Endothelial cell of umbilical vein (primary cell): ENCODE measurements around the gene SLAMF1. TPM values are rescaled to one million over a fixed set of nuclear protein-coding genes. Genes with fewer than 3 reads are reported as not detected.

Experiments used
- BruUV-seq: library from RNA; stranded (reverse); fragments of 400-500 nt; replicated peaks from 2 replicates; lab custom pipeline; 2021; lab: Mats Ljungman, UMichigan
- CTCF ChIA-PET: fragments of 300-600, 350-600 bp; sonication (Branson Sonifier 250); formaldehyde crosslinking; loops from one replicate; lab custom pipeline; 2021; ENCODE audit warnings: antibody characterized with exemption, inconsistent platforms; lab: Charles Lee
- POLR2A ChIA-PET: fragments of 300-600, 350-600 bp; sonication (Branson Sonifier 250); formaldehyde crosslinking; loops from one replicate; lab custom pipeline; 2021; ENCODE audit warnings: antibody characterized with exemption, inconsistent platforms; lab: Charles Lee
- DNase-seq: peaks from one replicate; pipeline ENCODE4 v3.0.0-alpha.2; 2011; ENCODE audit warnings: low read depth, low spot score
- FAIRE-seq: peaks from 2 replicates; lab custom pipeline; 2011; peaks lifted over from hg19 to GRCh38; lab: Jason Lieb, UNC
- H2AFZ ChIP-seq: 2 replicates; pipeline ENCODE4 v1.6.0; 2012; ENCODE audit warnings: low read depth, low read length, control low read depth, inconsistent platforms
- H3K27ac ChIP-seq: 2 replicates; pipeline ENCODE4 v1.5.1; 2011; ENCODE audit warnings: low read depth, mild to moderate bottlenecking, control low read depth, low read length, moderate library complexity; ENCODE audit not compliant: insufficient read depth
- H3K27me3 ChIP-seq, 2 experiments: 2 replicates each; pipeline versions ENCODE4 v1.6.0 to v1.6.1; 2011; ENCODE audit warnings: low read length in 2 of 2, mixed read lengths in 1 of 2; ENCODE audit not compliant: control insufficient read depth in 2 of 2, insufficient read depth in 2 of 2
- H3K36me3 ChIP-seq, 2 experiments: 2 replicates in 1 of 2; 3 replicates in 1 of 2; pipeline ENCODE4 v1.5.1; 2011; ENCODE audit warnings: low read length in 2 of 2, mild to moderate bottlenecking in 1 of 2, moderate library complexity in 1 of 2; ENCODE audit not compliant: control insufficient read depth in 2 of 2, insufficient read depth in 2 of 2; ENCODE audit errors: extremely low read depth in 1 of 2
- H3K4me1 ChIP-seq: 3 replicates; pipeline ENCODE4 v1.5.1; 2011; ENCODE audit warnings: mild to moderate bottlenecking, low read length; ENCODE audit not compliant: control insufficient read depth, insufficient read depth; ENCODE audit errors: extremely low read depth
- H3K4me2 ChIP-seq: 2 replicates; pipeline ENCODE4 v1.6.1; 2011; ENCODE audit warnings: low read length, control low read depth, mixed read lengths; ENCODE audit not compliant: insufficient read depth
- H3K4me3 ChIP-seq, 3 experiments: fragments of 200-600 bp in 1 of 3; sonication (generic), shearing (Covaris generic) in 1 of 3; replicated peaks in 1 of 3; 2 replicates each; pipeline ENCODE4 v1.5.1; 2011 to 2016; ENCODE audit warnings: control low read depth in 3 of 3, low read length in 3 of 3, mild to moderate bottlenecking in 2 of 3, inconsistent platforms in 1 of 3, low read depth in 1 of 3, moderate library complexity in 1 of 3; ENCODE audit not compliant: insufficient read depth in 1 of 3
- H3K79me2 ChIP-seq: 2 replicates; pipeline ENCODE4 v1.6.0; 2012; ENCODE audit warnings: low read length, inconsistent platforms; ENCODE audit not compliant: control insufficient read depth, insufficient read depth
- H3K9ac ChIP-seq: replicated peaks from 2 replicates; pipeline ENCODE3; 2011; ENCODE audit warnings: low read length, control low read depth; ENCODE audit not compliant: insufficient read depth; ENCODE audit errors: extremely low read depth
- H3K9me1 ChIP-seq: replicated peaks from 3 replicates; pipeline ENCODE4 v1.6.0; 2011; ENCODE audit warnings: mild to moderate bottlenecking, low read length; ENCODE audit not compliant: control insufficient read depth, insufficient read depth; ENCODE audit errors: extremely low read depth
- H3K9me3 ChIP-seq: replicated peaks from 2 replicates; pipeline ENCODE4 v1.5.1; 2012; ENCODE audit warnings: low read length, inconsistent platforms; ENCODE audit not compliant: control insufficient read depth, insufficient read depth
- H4K20me1 ChIP-seq: replicated peaks from 2 replicates; pipeline ENCODE3; 2011; ENCODE audit warnings: mild to moderate bottlenecking, low read length; ENCODE audit not compliant: control insufficient read depth, insufficient read depth; ENCODE audit errors: extremely low read depth
- CTCF ChIP-seq, 2 donors: IDR thresholded peaks; 1 replicate in 1 of 2; 2 replicates in 1 of 2; pipeline ENCODE4 v1.5.1; 2011; ENCODE audit warnings: low read length in 2 of 2, mild to moderate bottlenecking in 2 of 2, moderate library complexity in 2 of 2, control low read depth in 1 of 2, inconsistent platforms in 1 of 2, low read depth in 1 of 2; ENCODE audit not compliant: insufficient read depth in 1 of 2; ENCODE audit errors: extremely low read depth in 1 of 2
- EZH2 ChIP-seq: IDR thresholded peaks from 2 replicates; pipeline ENCODE4 v1.6.1; 2012; ENCODE audit warnings: borderline replicate concordance, low read depth, mild to moderate bottlenecking, moderate library complexity, low read length, inconsistent platforms; ENCODE audit not compliant: severe bottlenecking
- MAX ChIP-seq: IDR thresholded peaks from 2 replicates; pipeline ENCODE4 v1.6.1; 2011; ENCODE audit not compliant: insufficient read depth, insufficient read length
- MYC ChIP-seq: IDR thresholded peaks from one replicate; pipeline ENCODE4 v1.6.1; 2011; ENCODE audit warnings: mild to moderate bottlenecking, low read depth, low read length
- dilution Hi-C: fragments of 300-500 bp; cut with MboI; formaldehyde crosslinking; loops from one replicate; pipeline ENCODE4 v1.15.0; 2019; ENCODE audit warnings: low sequenced_read_pairs; ENCODE audit not compliant: extremely low pct_ligation_motif_present
- intact Hi-C: fragments of 100-400 bp; cut with micrococcal nuclease; formaldehyde crosslinking; loops from one replicate; pipeline ENCODE4 v1.10.0; 2022
- polyA plus RNA-seq, 4 experiments: library from polyadenylated mRNA; depleted of rRNA in 3 of 4; stranded (reverse) in 3 of 4; unstranded in 1 of 4; fragments of >200 nt; gene quantifications; 2 replicates each; pipeline versions ENCODE4 v1.2.1 to v1.2.3, GENCODE V29; 2011 to 2012; ENCODE audit warnings: missing spikeins in 1 of 4
- total RNA-seq: library from RNA; stranded (reverse); gene quantifications from 2 replicates; pipeline ENCODE4 v1.2.3, GENCODE V29; 2021

Gene SLAMF1
- total and polyA plus RNA-seq, 2 donors (not counting 3 experiments of a cell fraction or from before 2014, with no cell fraction given), result not detected

- DNase-seq, result peak; percentile 30
- Histone ChIP-seq H3K27me3 (peaks cover 0 to 4% of the 10 kb centered on the region in 2 experiments), H3K27ac (no peak overlapping the region), H3K4me3 (no peak overlapping the region), H3K9me3 (no peaks in the 10 kb centered on the region), H4K20me1 (no peaks in the 10 kb centered on the region), H2AFZ (no peak overlapping the region), H3K9me1 (no peaks in the 10 kb centered on the region), H3K36me3 (no peaks in the 10 kb centered on the region), H3K79me2 (no peaks in the 10 kb centered on the region), H3K9ac (no peak overlapping the region), H3K4me1 (no peaks in the 10 kb centered on the region), H3K4me2 (no peak overlapping the region)
- BruUV-seq, result no TSS peak
- dilution Hi-C loops (no loop called here), intact Hi-C loops (no loop called here)
- TF ChIP-seq EZH2, result no peak
- no peak for TF ChIP-seq MYC
- TF ChIP-seq CTCF (IDR thresholded peaks at IDR 0.05; ENCODE audit: extremely low read depth in 1 of 2, insufficient read depth in 1 of 2, low read depth in 1 of 2, low read length in 2 of 2), result peak; percentile 43 to 57
- no peak for TF ChIP-seq MAX
- CTCF ChIA-PET, result interaction anchor here (1.2 to 1.4 kb wide), 3 partner anchors 270 to 309 kb away, joined by 3 to 5 read pairs (median 4); partner anchors contain the start of gene ITLN2
- POLR2A ChIA-PET, result no interaction called here
- FAIRE-seq, result no peak
Observed at GRCh38 chr1:160681066-160681890, 34.4 kb upstream of the SLAMF1 start.
